Cardiac septum (tissue), 1 donor: ENCODE data around the gene RAVER2. TPM values are rescaled to one million over a fixed set of nuclear protein-coding genes. Genes with fewer than 3 reads are reported as not detected.
"Not testable (repeated sequence)": the region's sequence is repeated elsewhere in the genome, so short reads cannot be mapped to it uniquely, and the experiment has no call there.

Experiments
- DNase-seq: peaks from one replicate; pipeline ENCODE4 v3.0.0-alpha.2; 2020; ENCODE audit warnings: low spot score
- intact Hi-C: fragments of 100-400 bp; cut with DNase I; formaldehyde crosslinking; loops from one replicate; pipeline ENCODE4 v1.14.0; 2022
- long read RNA-seq: library from polyadenylated mRNA; unstranded; transcript quantifications from one replicate; pipeline ENCODE4 v2.0.0, GENCODE V29; 2021
- total RNA-seq: library from RNA; stranded (reverse); fragmentation: NEBNext Ultra II Directional; extraction: Animal tissue kit (Norgen Biotek cat#: 25700); gene quantifications from one replicate; pipeline ENCODE4 v1.2.1, GENCODE V29; 2021
- donor health status: DM: no; HTN: no; CAD: no.

RAVER2 gene
- 12.2 TPM for total RNA-seq
- long read RNA-seq, full-length matches to known transcripts = 10 of 14 reads
- long read RNA-seq, partial matches to known transcripts = 3 of 14 reads
- long read RNA-seq, other reads (novel, unspliced or antisense) = 1 of 14 reads

- intact Hi-C loops = loop anchor here (5.0 to 10.0 kb wide), 4 partner anchors 83 to 320 kb away; partner anchors contain the start of genes CACHD1 and JAK1
- peak; percentile 87 for DNase-seq
Observed at GRCh38 chr1:64744492-64745180, at the start of gene RAVER2. Gene RAVER2 (plus strand): TSS chr1:64745075. CDS start chr1:64745173, 98 bp downstream.

GRCh38 chr1:64696879-64697278 is 48.0 kb upstream of the RAVER2 start:
- no peak for DNase-seq
- intact Hi-C loops = no loop called here

- intact Hi-C loops = no loop called here
- no peak for DNase-seq
Observed at GRCh38 chr1:64699327-64699726, 45.5 kb upstream of the RAVER2 start.

- intact Hi-C loops = no loop called here
- DNase-seq = no peak
Observed at GRCh38 chr1:64701071-64701470, 43.8 kb upstream of the RAVER2 start.

- no peak for DNase-seq
- intact Hi-C loops = no loop called here
Observed at GRCh38 chr1:64701886-64702285, 43.0 kb upstream of the RAVER2 start.

- intact Hi-C loops, DNase-seq: not testable (repeated sequence)
Observed at GRCh38 chr1:64702670-64703069, 42.2 kb upstream of the RAVER2 start.

GRCh38 chr1:64703600-64703999 is 41.3 kb upstream of the RAVER2 start:
- DNase-seq = no peak
- intact Hi-C loops = no loop called here

GRCh38 chr1:64705591-64705990 is 39.3 kb upstream of the RAVER2 start:
- no peak for DNase-seq
- intact Hi-C loops = no loop called here

GRCh38 chr1:64711266-64711665 is 33.6 kb upstream of the RAVER2 start:
- intact Hi-C loops = no loop called here

GRCh38 chr1:64712049-64712448 is 32.8 kb upstream of the RAVER2 start:
- intact Hi-C loops = no loop called here
- no peak for DNase-seq

More at GRCh38 chr1:64711266-64711665, 33.6 kb upstream of the RAVER2 start:
- DNase-seq = no peak

- no peak for DNase-seq
- intact Hi-C loops = no loop called here
Observed at GRCh38 chr1:64715186-64715585, 29.7 kb upstream of the RAVER2 start.

- intact Hi-C loops = no loop called here
- DNase-seq = no peak
Observed at GRCh38 chr1:64721135-64721534, 23.7 kb upstream of the RAVER2 start.

GRCh38 chr1:64721576-64722145 is 23.2 kb upstream of the RAVER2 start:
- intact Hi-C loops = no loop called here
- DNase-seq = no peak

GRCh38 chr1:64727861-64728260 is 17.0 kb upstream of the RAVER2 start:
- intact Hi-C loops = no loop called here
- DNase-seq = no peak

- intact Hi-C loops = no loop called here
- DNase-seq = no peak
Observed at GRCh38 chr1:64733581-64734286, 11.1 kb upstream of the RAVER2 start.

- intact Hi-C loops = no loop called here
Observed at GRCh38 chr1:64734287-64734652, 10.6 kb upstream of the RAVER2 start.

GRCh38 chr1:64740687-64741086 is 4.2 kb upstream of the RAVER2 start:
- DNase-seq = not testable (repeated sequence)
- intact Hi-C loops = loop anchor here (5.0 to 10.0 kb wide), 3 partner anchors 87 to 324 kb away; partner anchors contain the start of gene CACHD1

More at GRCh38 chr1:64734287-64734652, 10.6 kb upstream of the RAVER2 start:
- DNase-seq = no peak

GRCh38 chr1:64743954-64744491 is 852 bp upstream of the RAVER2 start:
- DNase-seq = no peak
- intact Hi-C loops = loop anchor here (5.0 to 10.0 kb wide), 3 partner anchors 83 to 321 kb away; partner anchors contain the start of gene CACHD1

GRCh38 chr1:64745181-64745985 is 508 bp downstream of the RAVER2 start:
- no peak for DNase-seq

More at GRCh38 chr1:64745181-64745985, 508 bp downstream of the RAVER2 start:
- intact Hi-C loops = loop anchor here (5.0 to 10.0 kb wide), 3 partner anchors 222 to 319 kb away; partner anchors contain the start of genes CACHD1 and JAK1
